Transverse colon (tissue), 4 donors: ENCODE data around the gene SLC4A8.

Experiments used
- EP300 ChIP-seq: sonication (generic); formaldehyde crosslinking; IDR thresholded peaks from one replicate; pipeline ENCODE4 v1.6.1; 2017; ENCODE audit warnings: antibody characterized with exemption, low read depth
- POLR2A ChIP-seq: fragments of 450-650 bp; IDR thresholded peaks from one replicate; pipeline ENCODE4 v1.6.1; 2016; ENCODE audit warnings: antibody characterized with exemption, mild to moderate bottlenecking, moderate library complexity
- POLR2AphosphoS5 ChIP-seq, 3 donors: sonication (generic); formaldehyde crosslinking; IDR thresholded peaks; one replicate each; pipeline ENCODE4 v1.6.1; 2016; ENCODE audit warnings: antibody characterized with exemption in 3 of 3
- TF ChIP-seq, protein P1 (sequence below), 5 experiments: fragments of 200-600 bp in 3 of 5; fragments of 450-650 bp in 2 of 5; sonication (generic) in 3 of 5; IDR thresholded peaks; 1 replicate in 2 of 5; 2 replicates in 3 of 5; pipeline ENCODE4 v1.5.1; 2016 to 2017; ENCODE audit warnings: antibody characterized with exemption in 5 of 5, inconsistent platforms in 3 of 5, mild to moderate bottlenecking in 2 of 5, moderate library complexity in 1 of 5

DNA sequence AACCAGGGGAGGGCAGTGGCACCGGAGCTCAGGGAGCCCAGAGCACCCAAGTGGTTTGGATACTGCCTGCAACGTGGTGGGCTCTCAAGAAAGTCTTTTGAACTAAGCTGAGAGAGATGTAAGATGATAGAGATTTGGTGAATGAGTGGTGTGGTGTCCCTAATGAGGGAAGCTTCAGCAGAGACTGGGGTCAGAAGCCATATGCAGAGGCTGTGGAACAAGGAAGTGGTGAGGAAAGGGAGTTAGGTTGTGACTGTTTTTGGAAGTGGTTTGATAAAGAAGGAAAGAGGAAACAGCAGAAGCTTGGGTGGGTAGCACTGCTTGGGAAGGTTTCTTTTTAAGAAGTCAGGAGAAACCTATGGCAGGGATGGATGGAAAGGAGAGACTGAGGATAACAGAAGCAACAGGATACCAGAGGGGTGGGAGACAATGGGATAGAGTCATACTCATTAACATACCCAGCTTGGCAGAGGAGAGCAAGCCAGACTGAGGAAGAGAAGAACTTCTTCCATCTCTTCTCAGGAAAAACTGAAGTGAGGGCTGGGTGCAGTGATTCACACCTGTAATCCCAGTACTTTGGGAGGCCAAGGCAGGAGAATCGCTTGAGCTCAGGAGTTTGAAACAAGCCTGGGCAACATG is 24.1 kb downstream of the SLC4A8 start:
- TF ChIP-seq, protein P1, sequence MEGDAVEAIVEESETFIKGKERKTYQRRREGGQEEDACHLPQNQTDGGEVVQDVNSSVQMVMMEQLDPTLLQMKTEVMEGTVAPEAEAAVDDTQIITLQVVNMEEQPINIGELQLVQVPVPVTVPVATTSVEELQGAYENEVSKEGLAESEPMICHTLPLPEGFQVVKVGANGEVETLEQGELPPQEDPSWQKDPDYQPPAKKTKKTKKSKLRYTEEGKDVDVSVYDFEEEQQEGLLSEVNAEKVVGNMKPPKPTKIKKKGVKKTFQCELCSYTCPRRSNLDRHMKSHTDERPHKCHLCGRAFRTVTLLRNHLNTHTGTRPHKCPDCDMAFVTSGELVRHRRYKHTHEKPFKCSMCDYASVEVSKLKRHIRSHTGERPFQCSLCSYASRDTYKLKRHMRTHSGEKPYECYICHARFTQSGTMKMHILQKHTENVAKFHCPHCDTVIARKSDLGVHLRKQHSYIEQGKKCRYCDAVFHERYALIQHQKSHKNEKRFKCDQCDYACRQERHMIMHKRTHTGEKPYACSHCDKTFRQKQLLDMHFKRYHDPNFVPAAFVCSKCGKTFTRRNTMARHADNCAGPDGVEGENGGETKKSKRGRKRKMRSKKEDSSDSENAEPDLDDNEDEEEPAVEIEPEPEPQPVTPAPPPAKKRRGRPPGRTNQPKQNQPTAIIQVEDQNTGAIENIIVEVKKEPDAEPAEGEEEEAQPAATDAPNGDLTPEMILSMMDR (IDR thresholded peaks at IDR 0.05): no peak
- TF ChIP-seq POLR2AphosphoS5 (IDR thresholded peaks at IDR 0.05) (no peak), POLR2A (no peak), EP300 (no peak)
